SK-N-SH (cell line): ENCODE data around the gene YBX2. TPM values are rescaled to one million over a fixed set of nuclear protein-coding genes. Genes with fewer than 3 reads are reported as not detected.

Experiments
- CTCF ChIA-PET: fragments of 300-600, 350-600 bp; formaldehyde crosslinking; extraction: SDS; loops from one replicate; lab custom pipeline; 2021; lab: Yijun Ruan, JAX
- POLR2A ChIA-PET: fragments of 350-600 bp; sonication (Branson Sonifier 250); formaldehyde crosslinking; extraction: SDS; loops from one replicate; lab custom pipeline; 2020; ENCODE audit warnings: antibody characterized with exemption, inconsistent platforms; lab: Yijun Ruan, JAX
- DNase-seq: peaks from one replicate; pipeline ENCODE4 v3.0.0; 2012
- H2AFZ ChIP-seq: fragments of 200-600 bp; sonication (generic); 2 replicates; pipeline ENCODE4 v1.8.1; 2016; ENCODE audit warnings: antibody characterized with exemption, mild to moderate bottlenecking, low read depth
- H3F3A ChIP-seq: fragments of 200-600 bp; sonication (generic); replicated peaks from 2 replicates; pipeline ENCODE3; 2016; ENCODE audit warnings: antibody characterized with exemption, mild to moderate bottlenecking; ENCODE audit not compliant: insufficient read depth
- H3K27ac ChIP-seq, 2 experiments: fragments of 200-500 bp in 1 of 2; fragments of 200-600 bp in 1 of 2; sonication (Bioruptor generic) in 1 of 2; sonication (generic), shearing (Covaris generic) in 1 of 2; 2 replicates each; pipeline versions ENCODE4 v1.5.1 to v1.6.1; 2014 to 2016; ENCODE audit warnings: low read depth in 2 of 2, inconsistent platforms in 1 of 2, low read length in 1 of 2, mild to moderate bottlenecking in 1 of 2, mixed read lengths in 1 of 2
- H3K27me3 ChIP-seq: fragments of 200-600 bp; sonication (generic), shearing (Covaris generic); 2 replicates; pipeline ENCODE4 v1.6.1; 2016; ENCODE audit warnings: mixed run types; ENCODE audit not compliant: insufficient read depth
- H3K36me3 ChIP-seq, 2 experiments: fragments of 200-500 bp in 1 of 2; fragments of 200-600 bp in 1 of 2; sonication (Bioruptor generic) in 1 of 2; sonication (generic) in 1 of 2; replicated peaks in 1 of 2; 2 replicates each; pipeline versions ENCODE3 to v1.5.1; 2014 to 2016; ENCODE audit warnings: low read length in 1 of 2, mild to moderate bottlenecking in 1 of 2; ENCODE audit not compliant: insufficient read depth in 2 of 2, control insufficient read depth in 1 of 2
- H3K4me1 ChIP-seq, 2 experiments: fragments of 200-500 bp in 1 of 2; fragments of 200-600 bp in 1 of 2; sonication (Bioruptor generic) in 1 of 2; sonication (generic), shearing (Covaris generic) in 1 of 2; 2 replicates each; pipeline versions ENCODE4 v1.5.1 to v1.6.1; 2014 to 2016; ENCODE audit warnings: low read depth in 1 of 2, low read length in 1 of 2, mixed run types in 1 of 2; ENCODE audit not compliant: insufficient read depth in 2 of 2, control insufficient read depth in 1 of 2
- H3K4me2 ChIP-seq: fragments of 200-600 bp; sonication (generic), shearing (Covaris generic); 2 replicates; pipeline ENCODE4 v1.6.1; 2017; ENCODE audit warnings: mixed run types
- H3K4me3 ChIP-seq, 2 experiments: fragments of 200-500 bp in 1 of 2; fragments of 200-600 bp in 1 of 2; sonication (Bioruptor generic) in 1 of 2; sonication (generic), shearing (Covaris generic) in 1 of 2; 2 replicates each; pipeline versions ENCODE4 v1.5.1 to v1.8.1; 2014 to 2016; ENCODE audit warnings: low read depth in 2 of 2, inconsistent platforms in 1 of 2, low read length in 1 of 2, mild to moderate bottlenecking in 1 of 2, mixed read lengths in 1 of 2, moderate library complexity in 1 of 2
- H3K79me2 ChIP-seq: fragments of 200-600 bp; sonication (generic); 2 replicates; pipeline ENCODE4 v1.8.1; 2017; ENCODE audit warnings: mild to moderate bottlenecking; ENCODE audit not compliant: insufficient read depth
- H3K9ac ChIP-seq: fragments of 200-600 bp; sonication (generic); 2 replicates; pipeline ENCODE4 v1.6.1; 2017; ENCODE audit warnings: mixed run types
- H3K9me2 ChIP-seq: fragments of 200-600 bp; sonication (generic); 2 replicates; pipeline ENCODE4 v1.6.1; 2017; ENCODE audit warnings: mixed run types
- H3K9me3 ChIP-seq: fragments of 200-600 bp; sonication (generic); 2 replicates; pipeline ENCODE4 v1.6.1; 2017; ENCODE audit warnings: mixed run types, mild to moderate bottlenecking, moderate library complexity
- H4K20me1 ChIP-seq: fragments of 200-600 bp; sonication (generic); 2 replicates; pipeline ENCODE4 v1.6.1; 2017; ENCODE audit warnings: mild to moderate bottlenecking, mixed run types; ENCODE audit not compliant: insufficient read depth
- EP300 ChIP-seq, 2 experiments: IDR thresholded peaks; 2 replicates each; pipeline versions ENCODE4 v1.4.0 to v1.6.1; 2012; ENCODE audit warnings: borderline replicate concordance in 1 of 2, low read depth in 1 of 2, low read length in 1 of 2
- GABPA ChIP-seq: IDR thresholded peaks from 2 replicates; pipeline ENCODE4 v1.4.0; 2012; ENCODE audit warnings: low read depth, mild to moderate bottlenecking
- JUND ChIP-seq: IDR thresholded peaks from 2 replicates; pipeline ENCODE4 v1.4.0; 2012
- RAD21 ChIP-seq: IDR thresholded peaks from 2 replicates; pipeline ENCODE4 v1.6.1; 2012; ENCODE audit warnings: mild to moderate bottlenecking, low read length
- RCOR1 ChIP-seq: fragments of 150-350 bp; IDR thresholded peaks from 2 replicates; pipeline ENCODE4 v1.6.1; 2017; ENCODE audit warnings: antibody characterized with exemption, low read length
- SMC3 ChIP-seq: IDR thresholded peaks from 2 replicates; pipeline ENCODE4 v1.6.1; 2012; ENCODE audit warnings: low read depth, low read length, improper control_type of control experiment
- TAF1 ChIP-seq: IDR thresholded peaks from 2 replicates; pipeline ENCODE4 v1.6.1; 2012; ENCODE audit warnings: low read depth, mild to moderate bottlenecking, low read length, moderate library complexity, borderline replicate concordance
- USF2 ChIP-seq: fragments of 150-350 bp; IDR thresholded peaks from 2 replicates; pipeline ENCODE4 v1.6.1; 2017; ENCODE audit warnings: antibody characterized with exemption, low read length, low read depth, borderline replicate concordance
- ZBTB33 ChIP-seq: IDR thresholded peaks from 2 replicates; pipeline ENCODE4 v1.4.0; 2012; ENCODE audit warnings: low read depth, borderline replicate concordance
- WGBS: methylation state at CpG from one replicate; pipeline ENCODE4 v1.1.6; 2017; ENCODE audit warnings: low lambda C conversion rate; 5-methylcytosine and 5-hydroxymethylcytosine counted together
- polyA plus RNA-seq, 3 experiments: library from polyadenylated mRNA; depleted of rRNA; stranded (reverse); fragments of >200 nt; gene quantifications; 2 replicates each; pipeline ENCODE4 v1.2.3, GENCODE V29; 2012
- TF ChIP-seq, protein P1 (sequence below): fragments of 200-600 bp; sonication (generic); IDR thresholded peaks from 2 replicates; pipeline ENCODE4 v1.6.1; 2017; ENCODE audit warnings: antibody characterized with exemption, mild to moderate bottlenecking, moderate library complexity
- TF ChIP-seq, protein P2 (sequence below): IDR thresholded peaks from 2 replicates; pipeline ENCODE4 v1.4.0; 2012; ENCODE audit warnings: low read depth, borderline replicate concordance

YBX2 gene
- polyA plus RNA-seq, 1 of the 3 experiments (the other 2 are of a cell fraction), result 0.54 TPM

- ChIA-PET CTCF (interaction anchor here (0.6 to 8.4 kb wide), 17 partner anchors 9 to 279 kb away, joined by 3 to 55 read pairs (median 4); partner anchors contain the start of genes ACAP1, DVL2, GPS2 and SENP3), POLR2A (no interaction called here)
- H3K79me2 ChIP-seq, result peaks cover 17% of the 10 kb centered on the region; the same call in 1 of the 2 replicates
- no peaks in the 10 kb centered on the region for H3K27me3 ChIP-seq
- WGBS, result 78% methylated on average over 3 of the region's 3 CpGs
- no peak for DNase-seq
- no peaks in the 10 kb centered on the region for H3K9me2 ChIP-seq
- peaks cover 5 to 58% of the 10 kb centered on the region in 2 experiments for H3K36me3 ChIP-seq
- H3K4me2 ChIP-seq, result no peak overlapping the region
- H3K27ac ChIP-seq, result no peak overlapping the region
- H3K4me3 ChIP-seq, result no peak overlapping the region; a peak in 1 of 4 replicates
- no peak overlapping the region for H3K9ac ChIP-seq
- no peaks in the 10 kb centered on the region for H3F3A ChIP-seq
- H3K4me1 ChIP-seq, result peaks cover 0 to 7% of the 10 kb centered on the region in 2 experiments; a peak in 1 of 4 replicates
- no peak overlapping the region for H2AFZ ChIP-seq
- TF ChIP-seq, protein P1, sequence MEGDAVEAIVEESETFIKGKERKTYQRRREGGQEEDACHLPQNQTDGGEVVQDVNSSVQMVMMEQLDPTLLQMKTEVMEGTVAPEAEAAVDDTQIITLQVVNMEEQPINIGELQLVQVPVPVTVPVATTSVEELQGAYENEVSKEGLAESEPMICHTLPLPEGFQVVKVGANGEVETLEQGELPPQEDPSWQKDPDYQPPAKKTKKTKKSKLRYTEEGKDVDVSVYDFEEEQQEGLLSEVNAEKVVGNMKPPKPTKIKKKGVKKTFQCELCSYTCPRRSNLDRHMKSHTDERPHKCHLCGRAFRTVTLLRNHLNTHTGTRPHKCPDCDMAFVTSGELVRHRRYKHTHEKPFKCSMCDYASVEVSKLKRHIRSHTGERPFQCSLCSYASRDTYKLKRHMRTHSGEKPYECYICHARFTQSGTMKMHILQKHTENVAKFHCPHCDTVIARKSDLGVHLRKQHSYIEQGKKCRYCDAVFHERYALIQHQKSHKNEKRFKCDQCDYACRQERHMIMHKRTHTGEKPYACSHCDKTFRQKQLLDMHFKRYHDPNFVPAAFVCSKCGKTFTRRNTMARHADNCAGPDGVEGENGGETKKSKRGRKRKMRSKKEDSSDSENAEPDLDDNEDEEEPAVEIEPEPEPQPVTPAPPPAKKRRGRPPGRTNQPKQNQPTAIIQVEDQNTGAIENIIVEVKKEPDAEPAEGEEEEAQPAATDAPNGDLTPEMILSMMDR, result 0 out of 2 replicates have a peak, but pooled peaks have one; percentile 33
- TF ChIP-seq EP300 (IDR thresholded peaks at IDR 0.05; ENCODE audit: borderline replicate concordance in 1 of 2, low read depth in 1 of 2, low read length in 1 of 2), result no peak
- no peak for TF ChIP-seq USF2
- H4K20me1 ChIP-seq, result no peaks in the 10 kb centered on the region
- no peaks in the 10 kb centered on the region for H3K9me3 ChIP-seq
Measured at GRCh38 chr17:7324438-7324779, 30.0 kb upstream of the YBX2 start.

- Histone ChIP-seq H3K9me2 (no peaks in the 10 kb centered on the region), H3K9me3 (no peaks in the 10 kb centered on the region), H3K9ac (no peak overlapping the region), H3K27ac (no peak overlapping the region), H3K27me3 (no peaks in the 10 kb centered on the region), H3K36me3 (peaks cover 5 to 61% of the 10 kb centered on the region in 2 experiments), H3K4me1 (peaks cover 0 to 7% of the 10 kb centered on the region in 2 experiments; a peak in 1 of 4 replicates), H3F3A (no peaks in the 10 kb centered on the region), H3K79me2 (peaks cover 17% of the 10 kb centered on the region; the same call in 1 of the 2 replicates), H3K4me2 (no peak overlapping the region), H4K20me1 (no peaks in the 10 kb centered on the region), H2AFZ (no peak overlapping the region), H3K4me3 (no peak overlapping the region; a peak in 1 of 4 replicates)
- TF ChIP-seq RAD21, result peak; percentile 57
- no peak for TF ChIP-seq RCOR1
- no peak for TF ChIP-seq TAF1
- TF ChIP-seq ZBTB33, result no peak
- TF ChIP-seq, protein P1, result peak; percentile 82
- TF ChIP-seq JUND, result no peak
- TF ChIP-seq, protein P2, sequence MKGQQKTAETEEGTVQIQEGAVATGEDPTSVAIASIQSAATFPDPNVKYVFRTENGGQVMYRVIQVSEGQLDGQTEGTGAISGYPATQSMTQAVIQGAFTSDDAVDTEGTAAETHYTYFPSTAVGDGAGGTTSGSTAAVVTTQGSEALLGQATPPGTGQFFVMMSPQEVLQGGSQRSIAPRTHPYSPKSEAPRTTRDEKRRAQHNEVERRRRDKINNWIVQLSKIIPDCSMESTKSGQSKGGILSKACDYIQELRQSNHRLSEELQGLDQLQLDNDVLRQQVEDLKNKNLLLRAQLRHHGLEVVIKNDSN, result no peak
- peak; percentile 71 for TF ChIP-seq SMC3
- no peak for TF ChIP-seq GABPA
- DNase-seq, result peak; percentile 90
- POLR2A ChIA-PET, result no interaction called here
- CTCF ChIA-PET, result interaction anchor here (0.6 to 8.4 kb wide), 12 partner anchors 8 to 237 kb away, joined by 3 to 55 read pairs (median 4); partner anchors contain the start of genes ACAP1, GPS2 and SENP3
- 86% methylated on average over 26 of the region's 39 CpGs for WGBS
Measured at GRCh38 chr17:7323731-7324437, 29.4 kb upstream of the YBX2 start.
